GM12875 (cell line): ENCODE results near the gene PCDHA6.

Experiments used
- H3K4me3 ChIP-seq: one replicate; pipeline ENCODE4 v1.5.1; 2011; ENCODE audit warnings: low read depth, low read length, control low read depth
- TF ChIP-seq, protein P1 (sequence below): IDR thresholded peaks from 2 replicates; pipeline ENCODE4 v1.5.1; 2011; ENCODE audit warnings: low read depth, mild to moderate bottlenecking, control low read depth, inconsistent platforms, low read length, moderate library complexity, borderline replicate concordance; ENCODE audit not compliant: insufficient read depth

PCDHA6 gene

GRCh38 chr5:140855772-140856674, 28.3 kb downstream of the PCDHA6 start, which contains the start of gene PCDHA10:
PCDHA10 (plus strand) TSS chr5:140855897; CDS start chr5:140856049, 152 bp downstream.
- H3K4me3 ChIP-seq = no peak within 1 kb of the TSS
- TF ChIP-seq, protein P1, sequence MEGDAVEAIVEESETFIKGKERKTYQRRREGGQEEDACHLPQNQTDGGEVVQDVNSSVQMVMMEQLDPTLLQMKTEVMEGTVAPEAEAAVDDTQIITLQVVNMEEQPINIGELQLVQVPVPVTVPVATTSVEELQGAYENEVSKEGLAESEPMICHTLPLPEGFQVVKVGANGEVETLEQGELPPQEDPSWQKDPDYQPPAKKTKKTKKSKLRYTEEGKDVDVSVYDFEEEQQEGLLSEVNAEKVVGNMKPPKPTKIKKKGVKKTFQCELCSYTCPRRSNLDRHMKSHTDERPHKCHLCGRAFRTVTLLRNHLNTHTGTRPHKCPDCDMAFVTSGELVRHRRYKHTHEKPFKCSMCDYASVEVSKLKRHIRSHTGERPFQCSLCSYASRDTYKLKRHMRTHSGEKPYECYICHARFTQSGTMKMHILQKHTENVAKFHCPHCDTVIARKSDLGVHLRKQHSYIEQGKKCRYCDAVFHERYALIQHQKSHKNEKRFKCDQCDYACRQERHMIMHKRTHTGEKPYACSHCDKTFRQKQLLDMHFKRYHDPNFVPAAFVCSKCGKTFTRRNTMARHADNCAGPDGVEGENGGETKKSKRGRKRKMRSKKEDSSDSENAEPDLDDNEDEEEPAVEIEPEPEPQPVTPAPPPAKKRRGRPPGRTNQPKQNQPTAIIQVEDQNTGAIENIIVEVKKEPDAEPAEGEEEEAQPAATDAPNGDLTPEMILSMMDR = no peak

GRCh38 chr5:140857177-140857986, 29.6 kb downstream of the PCDHA6 start:
- no peak overlapping the region for H3K4me3 ChIP-seq
- TF ChIP-seq, protein P1 = no peak

GRCh38 chr5:140857987-140858240, 30.2 kb downstream of the PCDHA6 start:
- no peak overlapping the region for H3K4me3 ChIP-seq
- TF ChIP-seq, protein P1 = no peak

GRCh38 chr5:140862441-140863295, 34.9 kb downstream of the PCDHA6 start:
- H3K4me3 ChIP-seq = no peak overlapping the region
- TF ChIP-seq, protein P1 = no peak

- TF ChIP-seq, protein P1 = no peak
- no peak within 1 kb of the TSS for H3K4me3 ChIP-seq
Observed at GRCh38 chr5:140868721-140869554, 41.2 kb downstream of the PCDHA6 start, which contains the start of gene PCDHA11. PCDHA11 (plus strand) TSS chr5:140868957; CDS start chr5:140869104, 147 bp downstream.

DNA sequence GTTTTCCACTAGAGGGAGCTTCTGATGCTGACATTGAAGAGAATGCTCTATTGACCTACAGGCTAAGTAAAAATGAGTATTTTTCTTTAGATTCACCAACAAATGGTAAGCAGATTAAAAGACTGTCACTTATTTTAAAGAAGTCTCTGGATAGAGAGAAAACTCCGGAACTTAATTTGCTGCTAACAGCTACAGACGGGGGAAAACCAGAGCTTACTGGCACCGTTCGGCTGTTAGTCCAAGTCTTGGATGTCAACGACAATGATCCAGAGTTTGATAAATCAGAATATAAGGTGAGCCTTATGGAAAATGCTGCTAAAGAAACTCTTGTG, 41.8 kb downstream of the PCDHA6 start:
- no peak overlapping the region for H3K4me3 ChIP-seq
- TF ChIP-seq, protein P1 = no peak
